CD4-positive, CD25-positive, alpha-beta regulatory T cell (primary cell): Measurements from ENCODE around the gene OPRL1. TPM values are rescaled to one million over a fixed set of nuclear protein-coding genes. Genes with fewer than 3 reads are reported as not detected.

Source experiments
- ATAC-seq, 2 donors: fragments of 150-1000 bp; cut with Tn5 transposase; one replicate each; pipeline ENCODE4 v1.10.0; 2021; ENCODE audit warnings: low read depth in 2 of 2, moderate number of reproducible peaks in 2 of 2, moderate library complexity in 1 of 2
- DNase-seq, 3 donors: peaks; one replicate each; pipeline versions ENCODE4 v3.0.0 to v3.0.0-alpha.2; 2012 to 2022; ENCODE audit warnings: mixed read lengths in 1 of 3
- H3K27ac ChIP-seq: one replicate; pipeline ENCODE4 v1.7.0; 2013; ENCODE audit warnings: mild to moderate bottlenecking, low read length; ENCODE audit not compliant: insufficient read depth, poor library complexity, severe bottlenecking
- H3K27me3 ChIP-seq: one replicate; pipeline ENCODE4 v1.7.0; 2013; ENCODE audit warnings: low read length; ENCODE audit not compliant: control insufficient read depth, insufficient read depth
- H3K36me3 ChIP-seq: one replicate; pipeline ENCODE4 v1.7.0; 2013; ENCODE audit warnings: mild to moderate bottlenecking, low read length, moderate library complexity; ENCODE audit not compliant: control insufficient read depth, insufficient read depth
- H3K4me1 ChIP-seq: 2 replicates; pipeline ENCODE4 v1.7.0; 2013; ENCODE audit warnings: mild to moderate bottlenecking, low read length; ENCODE audit not compliant: insufficient read depth, control insufficient read depth, poor library complexity, severe bottlenecking
- H3K4me3 ChIP-seq: one replicate; pipeline ENCODE4 v1.7.0; 2013; ENCODE audit warnings: low read depth, mild to moderate bottlenecking, low read length, moderate library complexity
- H3K9me3 ChIP-seq, 2 experiments: 1 replicate in 1 of 2; 2 replicates in 1 of 2; pipeline ENCODE4 v1.7.0; 2013; ENCODE audit warnings: low read length in 2 of 2, mild to moderate bottlenecking in 1 of 2, moderate library complexity in 1 of 2; ENCODE audit not compliant: control insufficient read depth in 2 of 2
- H3K27ac Mint-ChIP-seq, 3 donors: one replicate each; pipeline ENCODE4 v1.8.0; 2020 to 2022; ENCODE audit warnings: mild to moderate bottlenecking in 3 of 3, mixed read lengths in 3 of 3, moderate library complexity in 2 of 3
- H3K27me3 Mint-ChIP-seq: one replicate; pipeline ENCODE4 v1.8.0; 2022; ENCODE audit warnings: mild to moderate bottlenecking, mixed read lengths
- H3K36me3 Mint-ChIP-seq: one replicate; pipeline ENCODE4 v1.8.0; 2020; ENCODE audit warnings: mixed read lengths
- H3K4me1 Mint-ChIP-seq, 4 donors: one replicate each; pipeline ENCODE4 v1.8.0; 2020 to 2022; ENCODE audit warnings: mixed read lengths in 4 of 4, mild to moderate bottlenecking in 1 of 4
- H3K4me3 Mint-ChIP-seq, 4 donors: one replicate each; pipeline ENCODE4 v1.8.0; 2020 to 2022; ENCODE audit warnings: mild to moderate bottlenecking in 4 of 4, mixed read lengths in 4 of 4, moderate library complexity in 3 of 4
- H3K9me3 Mint-ChIP-seq, 7 donors: one replicate each; pipeline ENCODE4 v1.8.0; 2020 to 2022; ENCODE audit warnings: mixed read lengths in 7 of 7, mild to moderate bottlenecking in 3 of 7, moderate library complexity in 2 of 7
- polyA plus RNA-seq, 4 donors: library from polyadenylated mRNA; unstranded; fragments of 300-500 nt; fragmentation: Illumina TruSeq; gene quantifications; one replicate each; pipeline ENCODE4 v1.2.3, GENCODE V29; 2021
- total RNA-seq: library from RNA; stranded (reverse); gene quantifications from one replicate; pipeline ENCODE4 v1.2.3, GENCODE V29; 2022

Gene OPRL1
- total and polyA plus RNA-seq, 5 donors from 2014 or later: 0.58 to 1.3 (median 0.60) TPM

DNA sequence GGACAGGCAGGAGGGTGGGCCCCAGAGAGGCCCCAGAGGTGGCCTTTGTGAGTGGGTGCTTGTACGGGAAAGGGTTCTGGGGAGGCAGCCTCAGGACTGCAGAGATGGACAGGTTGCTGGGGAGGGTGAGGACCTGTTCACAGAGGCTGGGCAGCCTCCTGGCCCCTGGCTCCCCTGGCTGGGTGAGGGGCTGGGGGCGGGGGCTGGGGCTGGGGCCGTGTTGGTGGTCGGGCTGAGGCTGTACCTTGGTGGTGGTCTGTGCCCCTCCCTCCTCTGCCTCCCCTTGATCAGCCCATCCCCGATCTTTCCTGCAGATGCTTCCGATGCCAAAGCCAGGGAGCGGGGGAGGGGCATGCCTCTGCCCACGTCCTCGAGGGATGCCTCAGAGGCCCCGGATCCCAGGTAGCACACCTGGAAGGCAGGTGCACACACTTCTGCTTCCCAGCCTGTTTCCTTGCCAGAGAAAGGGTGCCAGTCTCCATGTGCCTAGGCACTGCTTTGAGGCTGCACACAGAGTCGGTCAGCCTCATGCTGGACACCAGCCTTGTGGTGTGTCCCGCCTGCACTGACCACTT, 12.1 kb upstream of the OPRL1 start:
- Histone ChIP-seq H3K27ac (no peak overlapping the region), H3K9me3 (no peaks in the 10 kb centered on the region), H3K27me3 (no peaks in the 10 kb centered on the region), H3K4me3 (no peak overlapping the region), H3K36me3 (peaks cover under 1% of the 10 kb centered on the region), H3K4me1 (peaks cover 48% of the 10 kb centered on the region)
- Mint-ChIP-seq H3K9me3 (no peaks in the 10 kb centered on the region), H3K4me3 (peak overlapping the region in 1 of 4 donors; percentile 49), H3K27ac (no peak overlapping the region), H3K4me1 (peaks cover 0 to 56% (median 17%) of the 10 kb centered on the region in 4 donors), H3K36me3 (no peaks in the 10 kb centered on the region), H3K27me3 (no peaks in the 10 kb centered on the region)
- ATAC-seq (no peak), DNase-seq (no peak)

DNA sequence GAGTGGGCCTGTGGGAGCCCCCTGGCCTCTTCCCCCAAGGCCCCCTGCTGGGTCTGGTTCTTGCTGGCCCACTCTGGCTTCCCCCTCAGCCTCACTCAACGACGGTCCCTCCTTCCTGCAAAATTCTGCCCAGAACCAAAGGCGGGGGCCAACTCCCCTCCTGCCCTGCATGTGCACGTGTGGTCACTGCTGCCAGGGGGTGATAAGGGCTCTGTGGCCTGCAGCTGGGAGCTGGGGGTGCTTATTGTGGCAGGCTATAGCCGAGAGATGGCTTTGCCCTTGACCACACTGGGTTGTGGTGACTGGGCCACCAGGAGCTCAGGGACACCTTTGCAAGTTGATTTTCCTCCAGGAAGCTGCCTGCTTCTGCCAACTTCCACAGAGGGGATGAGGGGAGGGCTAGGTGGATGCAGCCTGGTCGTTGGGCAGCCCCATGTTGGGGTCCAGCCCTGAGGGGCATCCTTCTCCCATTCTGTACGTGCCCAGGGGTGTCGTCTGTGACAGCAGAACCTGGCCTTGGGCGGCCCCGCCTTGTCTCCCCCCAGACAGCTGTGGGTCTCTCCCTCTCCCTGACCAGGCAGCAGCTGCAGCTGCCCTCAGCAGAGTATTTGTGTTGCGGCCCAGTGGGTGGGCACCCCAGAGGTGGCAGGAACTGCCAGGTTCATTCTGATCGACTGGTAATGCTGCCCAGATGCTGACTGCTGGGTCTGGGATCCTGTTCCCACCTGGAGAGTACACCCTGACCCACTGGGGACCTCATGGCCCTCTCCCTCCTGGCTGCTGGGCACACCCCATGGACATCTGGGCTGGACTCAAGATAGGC, 11.3 kb upstream of the OPRL1 start:
- Histone ChIP-seq H3K4me1 (peaks cover 42% of the 10 kb centered on the region), H3K4me3 (no peak overlapping the region), H3K36me3 (peaks cover 5% of the 10 kb centered on the region), H3K27me3 (no peaks in the 10 kb centered on the region), H3K27ac (no peak overlapping the region), H3K9me3 (no peaks in the 10 kb centered on the region)
- Mint-ChIP-seq H3K4me3 (peak overlapping the region in 1 of 4 donors; percentile 49), H3K4me1 (peaks cover 0 to 55% (median 17%) of the 10 kb centered on the region in 4 donors), H3K36me3 (peaks cover 3% of the 10 kb centered on the region), H3K9me3 (no peaks in the 10 kb centered on the region), H3K27ac (no peak overlapping the region), H3K27me3 (no peaks in the 10 kb centered on the region)
- ATAC-seq (no peak), DNase-seq (no peak)

DNA sequence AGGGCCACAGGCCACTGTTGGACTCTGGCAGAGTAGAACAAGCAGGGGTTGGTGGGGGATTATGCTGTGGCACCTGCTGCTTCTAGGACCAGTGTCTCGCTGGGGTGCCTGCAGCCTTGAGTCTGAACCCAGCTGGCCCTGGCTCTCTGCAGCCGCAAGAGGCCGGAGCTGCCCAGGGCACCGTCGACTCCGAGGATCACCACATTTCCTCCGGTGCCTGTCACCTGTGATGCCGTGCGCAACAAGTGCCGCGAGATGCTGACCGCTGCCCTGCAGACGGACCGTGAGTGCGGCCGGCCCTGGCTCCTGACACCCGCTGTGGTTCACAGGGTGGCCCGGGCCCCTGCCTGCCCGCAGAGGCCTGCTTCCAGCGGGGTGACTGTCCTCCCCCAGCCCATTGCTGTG, 10.7 kb upstream of the OPRL1 start:
- H3K27me3 ChIP-seq: no peaks in the 10 kb centered on the region
- H3K27ac Mint-ChIP-seq: no peak overlapping the region
- ATAC-seq: no peak
- no peaks in the 10 kb centered on the region for H3K27me3 Mint-ChIP-seq
- H3K27ac ChIP-seq: no peak overlapping the region
- H3K9me3 ChIP-seq: no peaks in the 10 kb centered on the region
- H3K4me1 Mint-ChIP-seq: peaks cover 0 to 49% (median 12%) of the 10 kb centered on the region in 4 donors
- no peak overlapping the region for H3K4me3 ChIP-seq
- peaks cover 36% of the 10 kb centered on the region for H3K4me1 ChIP-seq
- no peaks in the 10 kb centered on the region for H3K9me3 Mint-ChIP-seq
- peaks cover 3% of the 10 kb centered on the region for H3K36me3 Mint-ChIP-seq
- H3K36me3 ChIP-seq: peaks cover 9% of the 10 kb centered on the region
- DNase-seq: no peak
- no peak overlapping the region for H3K4me3 Mint-ChIP-seq

DNA sequence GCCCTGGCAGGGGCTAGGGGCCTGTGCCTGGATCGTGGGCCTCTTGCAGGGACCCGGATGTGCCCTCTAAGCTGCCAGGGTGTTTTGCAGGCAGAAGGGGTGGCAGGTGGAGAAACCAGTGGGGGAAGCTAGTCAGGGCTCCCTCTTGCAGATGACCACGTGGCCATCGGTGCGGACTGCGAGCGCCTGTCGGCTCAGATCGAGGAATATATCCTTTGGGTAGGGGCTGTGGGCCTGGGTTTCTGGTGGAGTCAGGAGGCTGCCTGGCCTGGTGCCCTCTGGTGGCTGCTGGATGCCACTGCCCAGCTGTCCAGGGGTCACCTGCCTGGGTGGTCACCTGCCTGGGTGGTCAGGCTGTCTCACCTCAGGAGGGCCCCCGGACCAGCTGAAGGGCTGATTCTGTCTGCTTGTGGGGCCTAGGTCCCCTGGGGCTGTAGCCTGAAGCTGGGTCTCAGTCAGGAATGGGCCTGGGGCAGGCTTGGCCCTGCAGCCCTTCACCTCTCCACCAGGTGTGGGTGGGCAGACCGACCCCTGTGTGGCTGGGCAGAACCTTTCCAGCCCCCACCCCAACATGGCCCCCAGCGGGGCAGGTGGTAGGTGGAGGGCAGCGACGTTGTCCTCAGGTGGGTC, 10.2 kb upstream of the OPRL1 start:
- H3K27me3 Mint-ChIP-seq: no peaks in the 10 kb centered on the region
- peak overlapping the region in 1 of 3 donors; percentile 52 for H3K27ac Mint-ChIP-seq
- H3K36me3 Mint-ChIP-seq: peaks cover 3% of the 10 kb centered on the region
- H3K4me1 Mint-ChIP-seq: peaks cover 0 to 49% (median 12%) of the 10 kb centered on the region in 4 donors
- Histone ChIP-seq H3K4me1 (peaks cover 31% of the 10 kb centered on the region), H3K27ac (no peak overlapping the region), H3K36me3 (peaks cover 14% of the 10 kb centered on the region), H3K9me3 (no peaks in the 10 kb centered on the region), H3K27me3 (no peaks in the 10 kb centered on the region), H3K4me3 (no peak overlapping the region)
- no peak overlapping the region for H3K4me3 Mint-ChIP-seq
- ATAC-seq: no peak
- H3K9me3 Mint-ChIP-seq: no peaks in the 10 kb centered on the region
- peak in 1 of 3 donors; percentile 42 for DNase-seq

DNA sequence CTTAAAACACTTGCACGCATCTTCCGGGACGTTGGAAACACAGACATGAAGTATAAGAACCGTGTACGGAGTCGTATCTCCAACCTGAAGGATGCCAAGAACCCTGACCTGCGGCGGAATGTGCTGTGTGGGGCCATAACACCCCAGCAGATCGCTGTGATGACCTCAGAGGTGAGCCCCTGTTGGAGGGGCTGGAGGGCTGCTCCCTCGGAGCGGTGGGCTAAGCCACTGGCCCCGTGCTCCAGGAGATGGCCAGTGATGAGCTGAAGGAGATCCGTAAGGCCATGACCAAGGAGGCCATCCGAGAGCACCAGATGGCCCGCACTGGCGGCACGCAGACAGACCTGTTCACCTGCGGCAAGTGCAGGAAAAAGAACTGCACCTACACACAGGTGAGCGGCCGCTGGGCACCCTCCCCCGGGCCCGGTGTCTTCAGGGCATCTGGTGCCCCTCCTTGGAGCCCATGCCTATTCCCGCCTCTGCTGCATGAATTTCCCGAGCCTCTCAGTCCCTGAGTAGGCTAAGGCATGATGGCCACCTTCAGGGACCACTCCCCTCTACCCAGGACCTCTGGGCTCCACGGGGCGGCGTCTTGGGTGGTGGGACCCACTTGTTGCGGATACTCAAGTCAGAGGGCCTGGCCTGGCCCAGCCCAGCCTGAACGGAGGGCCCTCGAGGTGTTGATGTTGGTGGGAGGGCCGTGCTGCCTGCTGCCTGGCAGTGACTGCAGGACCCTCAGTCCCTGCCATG, 9.5 kb upstream of the OPRL1 start:
- Mint-ChIP-seq H3K4me3 (no peak overlapping the region), H3K27me3 (no peaks in the 10 kb centered on the region), H3K9me3 (no peaks in the 10 kb centered on the region), H3K4me1 (peaks cover 0 to 42% (median 9%) of the 10 kb centered on the region in 4 donors), H3K27ac (peak overlapping the region in 1 of 3 donors; percentile 52), H3K36me3 (peaks cover 3% of the 10 kb centered on the region)
- H3K4me3 ChIP-seq: no peak overlapping the region
- H3K4me1 ChIP-seq: peaks cover 27% of the 10 kb centered on the region
- peaks cover 17% of the 10 kb centered on the region for H3K36me3 ChIP-seq
- no peak for ATAC-seq
- no peak overlapping the region for H3K27ac ChIP-seq
- no peak for DNase-seq
- no peaks in the 10 kb centered on the region for H3K9me3 ChIP-seq
- H3K27me3 ChIP-seq: no peaks in the 10 kb centered on the region

DNA sequence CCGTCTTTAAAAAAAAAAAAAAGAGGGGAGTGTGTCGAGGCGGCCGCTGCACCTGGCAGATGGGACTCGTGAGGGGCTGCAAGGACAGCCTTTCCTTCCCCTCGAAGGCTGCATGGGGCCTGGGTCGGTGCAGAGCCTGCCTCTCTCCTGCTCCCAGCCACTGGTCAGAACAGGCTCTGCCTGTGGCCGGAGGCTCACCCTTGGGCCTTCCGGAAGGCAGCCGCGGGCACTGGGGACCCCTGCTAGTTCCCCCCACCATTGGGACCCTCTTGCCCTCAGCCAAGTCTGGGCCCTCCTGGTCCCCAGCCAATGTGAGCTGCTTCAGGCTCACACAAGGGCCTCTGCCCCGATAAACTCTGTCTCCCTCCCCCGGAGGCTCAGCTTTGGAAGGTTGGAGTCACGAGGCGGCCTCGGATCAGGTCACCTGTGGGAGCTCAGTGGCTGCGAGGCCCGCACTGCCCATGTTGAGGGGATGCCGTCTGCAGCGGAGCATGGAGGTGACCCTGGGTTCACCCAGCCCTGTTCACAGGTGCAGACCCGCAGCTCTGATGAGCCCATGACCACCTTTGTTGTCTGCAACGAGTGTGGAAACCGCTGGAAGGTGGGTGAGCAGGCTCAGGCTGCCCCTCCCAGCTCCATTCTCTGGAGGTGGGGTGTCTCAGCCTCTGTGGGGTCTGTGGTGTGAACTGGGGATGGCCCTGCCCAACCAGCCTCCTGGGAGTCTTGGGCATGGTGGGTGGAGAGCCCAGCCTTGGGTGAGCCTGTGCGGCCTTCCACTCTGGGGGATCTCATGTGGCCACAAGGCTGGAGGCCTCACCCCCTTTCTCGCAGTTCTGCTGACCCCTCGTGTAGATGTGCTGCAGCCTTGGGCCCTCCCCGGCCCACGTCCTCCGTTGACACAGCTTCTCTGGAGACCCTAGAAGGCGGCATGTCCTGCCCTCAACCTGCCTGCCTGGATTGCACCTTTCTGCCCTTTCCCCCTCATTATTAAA, 8.2 kb upstream of the OPRL1 start:
- H3K27ac ChIP-seq: no peak overlapping the region
- H3K4me3 ChIP-seq: no peak overlapping the region
- peaks cover 20% of the 10 kb centered on the region for H3K36me3 ChIP-seq
- no peaks in the 10 kb centered on the region for H3K9me3 ChIP-seq
- Mint-ChIP-seq H3K9me3 (no peaks in the 10 kb centered on the region), H3K4me1 (peaks cover 0 to 39% (median 0%) of the 10 kb centered on the region in 4 donors), H3K4me3 (peak overlapping the region in 1 of 4 donors; percentile 15), H3K27me3 (no peaks in the 10 kb centered on the region), H3K27ac (peak overlapping the region in 1 of 3 donors; percentile 63), H3K36me3 (peaks cover 3% of the 10 kb centered on the region)
- ATAC-seq (no peak), DNase-seq (no peak)
- H3K27me3 ChIP-seq: no peaks in the 10 kb centered on the region
- peaks cover 20% of the 10 kb centered on the region for H3K4me1 ChIP-seq
